NCI-H526 treated with DMSO at 0.1 percent for 48 hours (cell line): ENCODE data around the gene ZNF750.

Experiments
- DNase-seq: peaks from one replicate; lab custom pipeline; 2025; lab: John Stamatoyannopoulos, UW

Gene ZNF750

DNA sequence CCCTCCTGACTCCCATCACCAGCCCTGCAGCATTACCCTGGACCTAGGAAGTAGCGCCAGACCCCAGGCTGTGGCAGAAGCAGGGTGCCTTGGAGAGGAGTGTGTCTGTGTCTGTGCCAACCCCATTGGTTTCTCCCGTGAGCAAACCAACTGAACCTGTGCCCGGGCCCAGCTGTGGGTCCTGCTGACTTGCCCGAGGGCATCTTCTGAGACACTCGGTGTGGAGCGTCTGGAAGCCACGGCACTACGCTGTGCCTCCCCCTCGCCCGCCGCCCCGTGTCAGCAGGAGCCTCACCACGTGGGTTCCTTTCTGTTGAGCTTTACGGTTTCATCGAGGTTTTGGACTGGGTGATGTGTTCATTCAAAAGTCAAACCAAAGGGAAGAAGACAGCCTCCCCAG, 27.8 kb downstream of the ZNF750 start:
- DNase-seq, result no peak

GRCh38 chr17:82810644-82811430, 29.0 kb downstream of the ZNF750 start:
- no peak for DNase-seq

- no peak for DNase-seq
Observed at GRCh38 chr17:82808921-82809905, 30.6 kb downstream of the ZNF750 start.

- no peak for DNase-seq
Observed at GRCh38 chr17:82808006-82808405, 31.8 kb downstream of the ZNF750 start.

- DNase-seq, result no peak
Observed at GRCh38 chr17:82807562-82807961, 32.3 kb downstream of the ZNF750 start.

DNA sequence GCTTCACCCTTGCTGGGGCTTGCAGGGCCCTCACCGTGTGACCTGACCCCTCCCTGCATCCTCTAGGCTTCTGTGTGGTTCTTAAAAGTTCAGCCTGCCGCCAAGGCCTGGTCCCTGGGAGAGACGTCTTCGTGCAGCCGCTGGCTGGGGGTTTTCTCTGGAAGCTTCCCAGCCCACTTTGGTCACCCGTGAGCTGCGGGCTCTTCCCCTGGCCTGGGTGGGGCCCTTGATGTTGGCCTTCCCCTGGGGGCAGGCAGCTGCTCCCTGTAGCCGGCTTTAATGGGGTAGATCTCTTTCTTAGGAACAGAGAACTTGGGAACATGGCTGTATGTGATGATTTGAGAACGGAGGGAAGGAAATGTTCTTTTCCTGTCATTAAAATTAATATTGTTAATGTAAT, 32.7 kb downstream of the ZNF750 start:
- no peak for DNase-seq

DNA sequence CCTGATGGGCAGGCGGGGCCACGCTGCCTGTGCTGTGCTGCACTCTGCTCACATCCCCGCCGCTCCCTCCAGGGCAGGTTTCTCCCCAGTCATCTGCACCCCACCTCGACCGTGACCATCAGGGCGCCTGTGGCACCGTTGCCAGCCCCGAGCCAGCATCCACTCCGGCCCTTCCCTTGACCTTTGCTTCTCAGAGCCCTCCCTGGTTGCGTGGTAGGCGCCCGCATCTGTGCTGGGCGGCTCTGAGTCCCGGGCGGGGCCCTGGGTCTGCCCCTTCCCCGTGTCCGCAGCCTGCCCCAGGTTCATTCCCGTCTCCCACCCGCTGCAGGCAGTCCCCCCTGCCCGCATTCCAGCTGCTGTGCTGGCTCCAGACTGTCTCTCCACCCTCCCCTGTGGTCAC, 33.2 kb downstream of the ZNF750 start:
- no peak for DNase-seq

DNA sequence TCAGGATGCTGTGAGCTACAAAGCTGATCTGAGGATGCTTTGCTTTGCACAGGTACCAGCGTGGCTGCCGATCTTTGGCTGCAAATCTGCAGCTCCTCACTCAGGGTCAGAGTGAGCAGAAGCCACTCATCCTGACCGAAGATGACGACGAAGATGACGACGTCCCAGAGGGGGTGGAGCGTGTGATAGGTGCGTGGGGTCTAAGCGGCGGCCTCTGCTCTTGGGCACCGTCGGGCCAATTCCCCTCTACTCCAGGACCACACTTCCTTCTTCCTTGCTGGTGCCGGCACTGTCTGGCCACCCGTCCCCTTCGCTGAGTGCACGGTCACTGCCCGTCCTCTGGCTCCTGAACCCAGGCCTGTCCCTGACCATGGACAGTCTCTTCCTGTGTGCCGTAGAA, 34.0 kb downstream of the ZNF750 start:
- no peak for DNase-seq

DNA sequence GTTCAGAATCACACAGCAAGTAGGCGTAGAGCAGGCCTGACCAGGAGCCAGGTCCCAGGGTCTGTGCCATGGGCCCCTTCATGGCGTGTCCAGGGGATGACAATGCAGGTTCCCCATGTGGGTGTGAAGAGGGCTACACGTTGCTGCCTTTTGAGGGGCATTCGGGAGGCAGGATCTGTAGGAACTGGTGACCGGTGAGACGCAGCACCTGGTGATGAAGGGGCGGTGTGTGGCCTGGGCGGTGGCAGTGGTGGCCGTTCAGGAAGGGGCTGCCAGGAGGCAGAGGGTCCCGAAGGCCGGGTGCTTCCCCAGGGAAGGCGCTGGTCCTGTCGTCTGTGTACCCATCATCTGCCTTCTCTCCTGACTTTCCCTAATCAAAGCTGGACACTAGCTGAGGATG, 34.6 kb downstream of the ZNF750 start:
- no peak for DNase-seq

GRCh38 chr17:82804442-82805191, 35.2 kb downstream of the ZNF750 start:
- DNase-seq, result no peak

- DNase-seq, result no peak
Observed at GRCh38 chr17:82803606-82804005, 36.2 kb downstream of the ZNF750 start.

DNA sequence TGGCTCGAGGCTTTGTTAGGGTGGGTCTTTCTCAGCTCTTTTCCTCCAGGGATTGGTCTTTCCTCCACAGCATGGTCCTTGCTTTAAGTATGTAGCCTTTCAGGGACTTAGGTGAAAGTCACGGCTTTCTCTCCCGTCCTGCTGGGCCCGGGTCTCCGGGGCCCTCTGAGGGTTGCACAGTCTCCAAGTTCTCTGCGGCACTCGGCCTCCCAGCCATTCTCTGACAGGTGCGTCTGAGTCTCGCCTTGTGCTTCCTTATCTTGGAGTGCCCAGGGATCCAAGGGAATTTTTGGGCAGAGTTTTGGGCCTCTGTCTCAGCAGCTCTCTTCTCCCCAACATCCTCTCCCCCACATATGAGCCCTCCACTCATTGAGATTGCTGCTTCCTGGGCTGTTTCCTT, 36.6 kb downstream of the ZNF750 start:
- DNase-seq, result no peak

GRCh38 chr17:82802075-82802780, 37.6 kb downstream of the ZNF750 start:
- no peak for DNase-seq

- DNase-seq, result no peak
Observed at GRCh38 chr17:82801377-82801970, 38.3 kb downstream of the ZNF750 start.

DNA sequence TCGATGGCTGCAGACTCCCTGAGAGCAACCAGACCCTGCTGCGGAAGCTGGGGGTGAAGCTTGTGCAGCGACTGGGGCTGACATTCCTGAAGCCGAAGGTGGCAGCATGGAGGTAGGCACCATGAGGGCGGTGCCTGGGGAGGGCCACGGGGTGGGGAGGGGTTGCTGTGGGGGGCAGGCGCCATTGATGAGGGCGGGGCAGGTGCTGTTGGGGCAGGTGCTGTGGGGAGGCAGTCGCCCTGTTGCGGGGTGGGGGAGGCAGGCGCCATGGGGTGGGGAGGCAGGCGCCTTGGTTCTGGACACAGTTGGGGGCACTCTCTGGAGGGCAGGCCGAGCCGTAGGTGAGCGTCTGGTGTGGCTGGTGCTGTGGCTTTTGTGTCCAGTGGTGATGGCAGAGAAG, 38.9 kb downstream of the ZNF750 start:
- no peak for DNase-seq

- no peak for DNase-seq
Observed at GRCh38 chr17:82799591-82799990, 40.2 kb downstream of the ZNF750 start.

GRCh38 chr17:82798752-82799151, 41.1 kb downstream of the ZNF750 start:
- DNase-seq, result no peak

- DNase-seq, result no peak
Observed at GRCh38 chr17:82797061-82797460, 42.8 kb downstream of the ZNF750 start.

GRCh38 chr17:82795615-82796014, 44.2 kb downstream of the ZNF750 start:
- DNase-seq, result no peak

DNA sequence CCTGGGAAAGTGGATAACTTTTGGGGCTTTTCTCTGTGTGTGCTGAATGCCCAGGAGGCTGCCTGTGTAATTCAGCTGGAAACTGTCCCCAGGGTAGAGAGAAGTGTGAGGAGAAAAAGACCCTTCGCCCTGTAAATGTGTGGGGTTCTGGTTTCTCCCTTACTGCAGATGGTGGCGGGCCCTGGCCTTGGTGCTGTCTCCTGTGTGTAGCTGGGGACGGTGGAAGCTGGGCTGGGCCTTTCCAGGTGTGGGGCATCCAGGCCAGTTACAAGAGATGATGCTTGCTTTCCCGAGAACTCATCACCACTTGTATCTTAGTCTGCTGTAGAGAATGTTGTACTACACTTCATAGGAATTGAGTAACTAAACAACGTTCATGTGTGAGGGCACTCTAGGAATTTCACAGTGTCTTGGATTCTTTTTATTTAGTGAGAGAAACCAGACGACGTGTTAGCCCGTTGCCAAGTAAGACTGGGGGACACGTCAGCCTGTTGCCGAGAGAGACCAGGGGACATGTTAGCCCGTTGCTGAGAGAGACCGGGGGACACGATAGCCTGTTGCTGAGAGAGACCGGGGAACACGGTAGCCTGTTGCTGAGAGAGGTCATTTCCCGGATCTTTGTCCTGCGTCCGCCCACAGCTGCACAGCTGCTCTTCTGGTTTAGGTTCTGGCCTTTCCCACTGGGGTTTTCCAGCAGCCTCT, 44.9 kb downstream of the ZNF750 start:
- DNase-seq, result no peak
